GM12874 (cell line): ENCODE data around the gene XRN2.

Experiments used
- TF ChIP-seq, protein P1 (sequence below): IDR thresholded peaks from 2 replicates; pipeline ENCODE4 v1.5.1; 2011; ENCODE audit warnings: low read depth, mild to moderate bottlenecking, control low read depth, low read length, moderate library complexity; ENCODE audit not compliant: insufficient read depth

XRN2 gene

DNA sequence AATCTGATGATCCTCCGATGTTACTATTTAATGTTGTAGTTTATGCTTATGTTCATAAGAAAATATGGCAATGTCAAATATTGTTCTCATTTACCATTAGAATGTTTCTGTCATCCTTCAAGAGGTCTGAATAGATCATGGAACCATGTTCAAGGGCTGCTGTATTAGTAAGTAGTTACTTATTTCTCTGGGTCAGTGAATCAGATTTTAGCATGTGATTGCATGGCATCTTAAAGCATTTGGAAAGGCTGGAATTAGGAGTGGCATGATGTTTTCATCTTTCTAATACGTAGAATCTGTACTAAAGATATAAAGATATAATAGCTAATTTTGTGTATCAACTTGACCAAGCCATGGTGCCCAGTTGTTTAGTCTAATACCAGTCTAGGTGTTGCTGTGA is 134.7 kb downstream of the XRN2 start:
- TF ChIP-seq, protein P1, sequence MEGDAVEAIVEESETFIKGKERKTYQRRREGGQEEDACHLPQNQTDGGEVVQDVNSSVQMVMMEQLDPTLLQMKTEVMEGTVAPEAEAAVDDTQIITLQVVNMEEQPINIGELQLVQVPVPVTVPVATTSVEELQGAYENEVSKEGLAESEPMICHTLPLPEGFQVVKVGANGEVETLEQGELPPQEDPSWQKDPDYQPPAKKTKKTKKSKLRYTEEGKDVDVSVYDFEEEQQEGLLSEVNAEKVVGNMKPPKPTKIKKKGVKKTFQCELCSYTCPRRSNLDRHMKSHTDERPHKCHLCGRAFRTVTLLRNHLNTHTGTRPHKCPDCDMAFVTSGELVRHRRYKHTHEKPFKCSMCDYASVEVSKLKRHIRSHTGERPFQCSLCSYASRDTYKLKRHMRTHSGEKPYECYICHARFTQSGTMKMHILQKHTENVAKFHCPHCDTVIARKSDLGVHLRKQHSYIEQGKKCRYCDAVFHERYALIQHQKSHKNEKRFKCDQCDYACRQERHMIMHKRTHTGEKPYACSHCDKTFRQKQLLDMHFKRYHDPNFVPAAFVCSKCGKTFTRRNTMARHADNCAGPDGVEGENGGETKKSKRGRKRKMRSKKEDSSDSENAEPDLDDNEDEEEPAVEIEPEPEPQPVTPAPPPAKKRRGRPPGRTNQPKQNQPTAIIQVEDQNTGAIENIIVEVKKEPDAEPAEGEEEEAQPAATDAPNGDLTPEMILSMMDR: no peak
